ENCODE measurements around the gene TEX51.

Gene TEX51

GRCh38 chr2:126915903-126916302 is 17.2 kb downstream of the TEX51 start:
- Histone ChIP-seq H3K9me3 (ENCODE audit: control insufficient read depth, low read length) (no peaks in the 10 kb centered on the region), H3K27ac (no peak overlapping the region), H3K4me3 (ENCODE audit: low read depth, low read length) (no peak overlapping the region), H3K79me2 (no peaks in the 10 kb centered on the region), H2AFZ (no peak overlapping the region), H3K4me2 (ENCODE audit: low read length) (no peak overlapping the region), H3K4me1 (no peaks in the 10 kb centered on the region), H3K27me3 (ENCODE audit: control insufficient read depth, insufficient read depth, low read length) (no peaks in the 10 kb centered on the region), H3K9ac (no peak overlapping the region), H3K36me3 (ENCODE audit: control insufficient read depth, insufficient read depth, low read length) (no peaks in the 10 kb centered on the region)
- no peak for TF ChIP-seq CTCF (IDR thresholded peaks at IDR 0.05)

- Histone ChIP-seq H3K36me3 (ENCODE audit: control insufficient read depth, insufficient read depth, low read length) (no peaks in the 10 kb centered on the region), H3K79me2 (no peaks in the 10 kb centered on the region), H3K9me3 (ENCODE audit: control insufficient read depth, low read length) (no peaks in the 10 kb centered on the region), H3K27ac (no peak overlapping the region), H3K4me2 (ENCODE audit: low read length) (no peak overlapping the region), H3K27me3 (ENCODE audit: control insufficient read depth, insufficient read depth, low read length) (no peaks in the 10 kb centered on the region), H3K4me1 (no peaks in the 10 kb centered on the region), H3K9ac (no peak overlapping the region), H2AFZ (no peak overlapping the region), H3K4me3 (ENCODE audit: low read depth, low read length) (no peak overlapping the region)
- no peak for TF ChIP-seq CTCF (IDR thresholded peaks at IDR 0.05)
Observed at GRCh38 chr2:126916744-126917143, 18.1 kb downstream of the TEX51 start.

DNA sequence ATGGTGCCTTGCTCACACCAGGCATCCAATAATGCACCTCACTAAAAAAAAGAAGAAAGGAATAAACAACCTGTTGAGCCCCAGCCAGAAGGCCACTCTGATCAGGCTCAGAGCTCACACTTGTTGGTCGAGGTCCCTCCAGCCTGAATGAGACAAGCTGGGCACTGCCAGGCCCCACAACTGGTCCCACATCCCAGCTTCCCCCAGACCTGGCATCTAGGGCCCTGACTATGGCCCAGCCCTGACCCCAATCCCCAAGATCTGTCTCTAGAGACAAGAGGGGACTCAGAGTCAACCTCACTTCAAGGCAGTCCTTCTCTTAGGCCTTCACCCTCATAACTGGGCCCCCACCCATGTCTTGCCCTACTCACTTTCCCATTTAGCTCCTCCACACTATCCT is 22.4 kb downstream of the TEX51 start:
- H2AFZ ChIP-seq, result no peak overlapping the region
- TF ChIP-seq CTCF (IDR thresholded peaks at IDR 0.05), result no peak
- H3K4me1 ChIP-seq, result no peaks in the 10 kb centered on the region
- H3K27ac ChIP-seq, result no peak overlapping the region
- H3K27me3 ChIP-seq (ENCODE audit: control insufficient read depth, insufficient read depth, low read length), result no peaks in the 10 kb centered on the region
- no peaks in the 10 kb centered on the region for H3K79me2 ChIP-seq
- H3K4me3 ChIP-seq (ENCODE audit: low read depth, low read length), result no peak overlapping the region
- no peaks in the 10 kb centered on the region for H3K36me3 ChIP-seq (ENCODE audit: control insufficient read depth, insufficient read depth, low read length)
- no peak overlapping the region for H3K4me2 ChIP-seq (ENCODE audit: low read length)
- H3K9ac ChIP-seq, result no peak overlapping the region
- H3K9me3 ChIP-seq (ENCODE audit: control insufficient read depth, low read length), result no peaks in the 10 kb centered on the region

DNA sequence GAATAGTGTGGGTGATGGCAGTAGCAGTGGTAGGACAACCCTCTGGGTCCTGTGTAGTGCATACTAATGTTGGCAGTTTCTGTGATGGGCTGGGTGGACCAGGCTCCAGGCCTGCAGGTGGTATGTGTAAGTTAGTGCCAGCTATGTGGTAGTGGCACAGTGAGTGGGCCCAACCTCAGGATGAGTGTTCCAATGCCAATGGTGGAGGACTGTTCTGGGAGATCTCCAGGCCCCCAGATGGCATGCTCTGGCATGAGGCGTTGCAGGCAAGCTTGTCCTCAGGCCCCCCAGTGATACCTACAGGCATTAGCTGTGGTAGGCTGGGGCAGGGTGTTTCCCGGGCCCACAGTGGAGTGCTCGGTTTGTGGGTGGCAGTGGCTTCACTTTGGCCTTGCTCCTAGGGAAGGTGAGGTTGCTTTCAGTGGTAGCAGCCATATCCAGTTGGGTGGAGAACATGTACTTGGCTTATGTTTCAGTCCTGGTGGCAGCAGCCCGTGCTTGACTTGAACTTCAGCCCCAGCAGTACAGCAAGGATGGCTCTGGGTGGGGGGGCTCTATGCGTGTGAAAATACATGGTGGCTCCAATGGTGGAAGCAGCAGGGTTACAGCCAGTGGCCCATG is 32.4 kb downstream of the TEX51 start:
- Histone ChIP-seq H3K27me3 (ENCODE audit: control insufficient read depth, insufficient read depth, low read length) (no peaks in the 10 kb centered on the region), H3K27ac (no peak overlapping the region), H3K4me3 (ENCODE audit: low read depth, low read length) (no peak overlapping the region), H2AFZ (no peak overlapping the region), H3K79me2 (no peaks in the 10 kb centered on the region), H3K36me3 (ENCODE audit: control insufficient read depth, insufficient read depth, low read length) (no peaks in the 10 kb centered on the region), H3K4me1 (no peaks in the 10 kb centered on the region), H3K4me2 (ENCODE audit: low read length) (no peak overlapping the region), H3K9me3 (ENCODE audit: control insufficient read depth, low read length) (no peaks in the 10 kb centered on the region), H3K9ac (no peak overlapping the region)
- TF ChIP-seq CTCF (IDR thresholded peaks at IDR 0.05), result no peak

DNA sequence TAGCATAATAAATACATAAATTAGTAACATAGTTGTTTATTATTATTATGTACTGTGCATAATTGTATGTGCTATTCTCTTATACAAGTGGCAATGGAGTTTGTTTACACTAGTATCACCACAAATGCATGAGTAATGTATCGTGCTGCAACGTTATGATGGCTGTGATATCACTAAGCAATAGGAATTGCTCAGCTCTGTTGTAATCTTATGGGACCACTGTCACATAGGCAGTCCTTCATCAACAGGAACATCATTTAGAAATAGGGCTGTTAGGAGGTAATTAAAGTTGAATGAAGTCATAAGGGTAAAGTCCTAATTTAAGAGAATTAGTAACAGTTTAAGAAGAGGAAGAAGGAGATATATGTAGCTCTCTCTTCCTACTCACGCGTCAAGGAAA is 33.8 kb downstream of the TEX51 start:
- no peaks in the 10 kb centered on the region for H3K9me3 ChIP-seq (ENCODE audit: control insufficient read depth, low read length)
- no peaks in the 10 kb centered on the region for H3K79me2 ChIP-seq
- no peak overlapping the region for H3K27ac ChIP-seq
- no peaks in the 10 kb centered on the region for H3K36me3 ChIP-seq (ENCODE audit: control insufficient read depth, insufficient read depth, low read length)
- H3K27me3 ChIP-seq (ENCODE audit: control insufficient read depth, insufficient read depth, low read length), result no peaks in the 10 kb centered on the region
- no peak overlapping the region for H3K4me2 ChIP-seq (ENCODE audit: low read length)
- no peak overlapping the region for H3K9ac ChIP-seq
- H2AFZ ChIP-seq, result no peak overlapping the region
- H3K4me1 ChIP-seq, result no peaks in the 10 kb centered on the region
- no peak for TF ChIP-seq CTCF (IDR thresholded peaks at IDR 0.05)
- H3K4me3 ChIP-seq (ENCODE audit: low read depth, low read length), result no peak overlapping the region
